ENCODE results near the gene CZIB.

The CZIB gene
- 28.6 to 42.4 (median 31.1) reads per million in 3 experiments for total RNA-seq

DNA sequence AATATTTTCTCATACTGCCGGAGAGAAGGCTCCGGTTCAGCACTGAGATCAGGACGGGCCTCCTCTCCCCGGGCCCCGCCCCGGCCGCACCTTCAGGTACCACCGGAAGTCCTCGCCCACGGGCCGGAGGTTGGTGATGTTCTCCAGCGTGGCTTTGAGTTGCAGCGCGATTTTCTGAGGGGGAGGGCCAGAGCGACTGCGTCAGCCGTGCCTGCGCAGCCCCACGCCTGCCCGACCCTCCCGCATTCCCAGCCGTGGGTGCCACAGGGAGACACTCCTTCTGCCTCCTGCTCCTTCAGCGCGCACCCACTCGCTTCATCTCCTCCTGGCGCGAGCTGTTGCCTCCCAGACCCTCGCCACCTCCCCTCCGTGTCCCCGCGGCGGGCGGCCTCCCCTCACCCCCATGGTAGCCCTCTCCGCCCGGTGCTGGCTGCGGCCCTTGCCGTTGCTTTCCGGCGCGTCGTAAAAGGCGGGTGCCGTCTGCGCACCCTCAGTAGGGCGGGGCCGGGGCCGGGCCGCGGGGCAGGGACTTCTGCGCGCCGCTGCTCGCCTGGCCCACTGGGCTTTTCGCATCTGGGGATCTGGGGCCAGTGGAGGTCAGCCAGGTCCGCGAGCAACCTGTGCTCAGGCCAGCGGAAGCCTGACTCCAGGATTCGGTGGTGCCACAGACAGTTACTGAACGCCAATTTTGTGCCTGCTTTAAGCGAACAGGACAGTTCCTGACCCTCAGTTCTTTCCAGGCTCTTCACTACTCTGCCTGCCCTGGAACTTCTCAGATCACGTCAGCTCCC, at the start of gene CZIB:
Gene CZIB (minus strand): TSS at position 464 of the 791 bp plus-strand sequence. CDS start 59 bp downstream, at position 405.
- DNase-seq = peak; percentile 90

DNA sequence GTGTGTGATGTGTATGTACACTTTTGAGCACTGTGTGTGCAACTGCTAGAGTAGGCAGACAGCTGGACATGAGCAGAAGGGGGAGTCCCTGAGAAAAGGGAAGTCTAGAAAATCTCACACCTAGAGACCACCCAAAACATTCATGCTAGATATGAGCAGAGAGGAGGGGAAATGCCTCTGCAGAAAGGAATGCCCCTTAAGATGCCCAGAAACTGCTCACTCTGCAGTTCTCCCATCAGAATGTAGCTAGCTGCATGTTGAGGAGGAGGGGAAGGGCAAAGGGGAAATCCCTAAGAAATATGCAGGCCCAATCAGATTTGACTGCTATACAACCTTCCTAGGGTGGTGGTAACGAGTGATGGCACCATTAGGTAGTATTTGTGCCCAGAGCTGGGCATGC, 49.7 kb upstream of the CZIB start:
- DNase-seq = no peak

DNA sequence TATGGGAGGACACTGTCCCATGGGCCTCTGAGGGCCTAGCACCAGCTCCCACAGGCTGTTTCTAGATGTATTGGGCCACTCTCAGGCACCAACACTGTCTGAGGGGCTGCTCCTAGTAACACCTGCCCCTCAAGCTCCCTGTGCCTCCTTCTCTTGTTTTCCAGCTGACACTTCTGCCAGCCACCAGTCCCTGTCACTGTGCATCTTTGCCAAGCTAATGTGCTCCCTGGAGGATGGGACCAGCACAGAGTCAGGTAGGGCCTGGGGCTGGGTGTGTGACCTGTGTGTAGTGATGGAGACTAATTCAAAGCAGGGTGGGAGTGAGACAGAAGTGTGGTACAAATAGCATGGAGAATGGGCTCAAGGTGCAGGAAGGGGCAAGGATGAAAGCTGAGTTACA, 47.3 kb upstream of the CZIB start:
- no peak for DNase-seq

DNA sequence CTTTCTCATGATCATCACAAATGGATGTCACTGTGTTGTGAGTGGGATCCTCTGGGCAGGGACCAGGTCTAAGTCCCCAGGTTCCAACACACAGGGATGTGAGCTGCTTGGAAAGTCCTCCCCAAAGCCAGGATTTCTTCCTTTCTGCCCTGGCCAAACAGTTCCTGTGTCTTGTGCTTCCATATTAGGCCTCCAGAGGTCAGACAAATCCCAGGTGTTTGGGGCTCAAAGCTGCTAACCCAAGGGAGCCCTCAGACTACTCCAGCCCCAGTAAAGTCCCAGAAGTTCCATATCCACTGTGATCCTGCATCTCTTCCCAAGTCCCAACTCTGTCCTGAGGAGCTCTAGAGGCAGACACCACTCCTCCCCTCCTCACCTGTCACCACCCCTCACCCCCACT, 45.6 kb upstream of the CZIB start:
- no peak for DNase-seq

DNA sequence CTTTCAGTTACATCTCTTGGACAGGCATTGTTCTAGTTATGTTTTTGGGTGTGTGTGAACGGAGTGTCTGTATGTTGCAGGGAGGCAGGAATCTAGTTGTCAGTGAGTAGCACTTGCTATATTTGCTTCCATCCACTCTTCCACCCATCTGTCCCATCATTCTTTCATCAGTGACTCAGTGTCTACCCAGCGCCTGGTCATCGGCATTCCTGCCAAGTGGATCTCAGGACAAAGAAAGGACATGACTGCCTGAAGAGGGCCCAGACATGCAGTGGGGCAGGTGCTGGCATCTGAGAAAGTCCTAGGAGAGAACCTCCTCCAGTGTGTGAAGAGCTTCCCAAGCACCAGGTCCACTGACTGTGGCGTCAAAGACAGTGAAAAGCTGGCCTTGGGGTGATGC, 45.1 kb upstream of the CZIB start:
- no peak for DNase-seq

DNA sequence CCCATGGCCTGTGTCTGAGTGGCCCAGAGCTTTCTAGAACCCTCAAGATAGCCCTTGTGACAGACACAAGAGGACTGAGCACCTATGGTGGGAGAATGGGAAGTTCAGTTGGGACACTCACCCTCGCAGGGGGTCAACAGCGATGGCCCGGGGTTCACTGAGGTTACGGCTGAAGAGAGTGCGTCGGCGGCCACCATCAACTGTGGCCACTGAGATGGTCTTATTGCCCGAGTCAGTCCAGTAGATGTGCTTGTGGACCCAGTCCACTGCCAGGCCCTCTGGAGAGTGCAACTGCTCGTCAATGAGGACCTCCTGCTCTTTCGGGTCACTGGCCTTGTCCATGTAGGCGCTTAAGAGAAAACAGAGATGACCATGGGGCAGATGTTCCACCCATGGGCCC, 43.6 kb upstream of the CZIB start:
- no peak for DNase-seq

DNA sequence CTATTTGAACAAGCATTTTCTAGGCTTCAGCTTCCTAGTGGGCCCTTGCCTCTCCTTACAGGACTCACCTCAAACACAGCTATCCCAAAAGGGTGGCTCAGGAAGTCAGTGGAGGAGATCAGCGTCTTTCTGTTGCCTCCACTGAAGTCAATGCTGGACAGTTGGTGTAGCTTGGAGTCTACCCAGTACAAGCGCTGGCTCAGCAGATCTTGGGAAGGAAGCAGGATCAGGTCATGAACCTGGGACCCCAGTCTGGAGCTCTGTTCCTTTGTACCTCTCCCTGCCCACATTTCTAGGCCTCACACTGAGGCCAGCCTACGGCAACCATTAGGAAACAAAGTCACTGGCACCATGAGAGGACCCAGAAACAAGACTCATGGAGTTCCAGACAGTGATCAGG, 41.6 kb upstream of the CZIB start:
- DNase-seq = no peak

DNA sequence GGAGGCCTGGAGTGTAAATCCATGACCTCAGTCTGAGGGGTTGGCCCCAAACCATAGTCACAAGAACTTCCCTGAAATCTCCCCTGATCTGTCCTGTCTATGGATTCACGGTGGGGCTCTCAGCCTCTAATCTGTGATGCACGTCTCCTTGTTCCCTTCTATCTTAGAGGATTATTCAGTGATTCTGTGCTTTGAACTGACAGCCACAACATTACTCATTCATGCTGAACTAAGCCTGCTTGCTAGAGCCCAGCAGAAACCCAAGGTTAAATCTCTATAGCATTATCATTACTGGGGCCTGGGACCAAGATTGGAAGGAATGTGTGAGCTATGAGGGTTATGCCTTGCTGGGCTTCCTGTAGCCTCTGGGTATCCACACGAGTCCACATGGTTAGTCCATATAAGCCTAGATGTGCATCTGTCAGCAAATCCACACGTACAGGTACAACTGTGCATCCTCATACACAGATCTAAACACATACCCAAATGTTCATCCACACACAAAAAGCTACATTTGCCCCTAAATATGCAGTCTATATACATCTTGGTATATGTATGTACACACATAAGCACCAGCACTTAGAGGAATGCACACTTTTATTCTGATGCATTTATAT, 40.3 kb upstream of the CZIB start:
- DNase-seq = no peak

DNA sequence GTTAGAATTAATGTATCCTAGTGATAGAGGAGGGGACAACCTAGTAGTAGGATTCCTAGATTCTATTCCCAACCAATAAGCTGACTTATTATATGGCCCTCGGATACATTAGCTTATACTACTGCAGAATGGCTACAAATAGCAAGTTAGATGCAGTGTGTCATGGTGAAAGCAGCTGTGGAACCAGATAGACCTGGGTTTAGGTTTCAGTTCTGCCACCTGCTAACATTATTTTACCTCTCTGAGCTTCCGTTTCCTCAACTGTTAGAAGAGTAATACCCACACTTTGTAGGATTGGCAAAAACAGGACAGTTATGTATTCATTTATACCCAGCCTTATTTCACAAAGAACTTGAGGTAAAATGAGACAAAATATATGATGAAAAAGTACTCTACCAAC, 39.5 kb upstream of the CZIB start:
- DNase-seq = no peak

DNA sequence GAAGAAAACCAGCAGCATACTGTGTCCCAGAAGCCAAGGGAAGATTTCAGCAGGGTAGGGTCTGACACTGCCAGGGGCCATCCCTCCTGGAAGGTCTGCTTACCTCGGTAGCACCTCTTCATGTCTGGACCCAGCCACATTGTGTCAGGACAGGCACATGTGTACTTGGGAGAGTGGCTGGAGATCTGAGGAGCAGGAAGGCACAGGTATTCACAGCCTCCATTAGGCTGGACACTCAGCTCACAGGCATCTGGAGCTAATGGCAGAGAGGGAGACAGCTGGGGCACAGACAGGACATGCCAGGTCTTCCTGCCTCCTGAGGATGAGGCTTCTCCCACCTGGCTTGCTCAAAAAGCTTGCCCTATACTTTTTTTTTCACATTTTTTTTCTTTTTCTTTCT, 37.8 kb upstream of the CZIB start:
- no peak for DNase-seq

DNA sequence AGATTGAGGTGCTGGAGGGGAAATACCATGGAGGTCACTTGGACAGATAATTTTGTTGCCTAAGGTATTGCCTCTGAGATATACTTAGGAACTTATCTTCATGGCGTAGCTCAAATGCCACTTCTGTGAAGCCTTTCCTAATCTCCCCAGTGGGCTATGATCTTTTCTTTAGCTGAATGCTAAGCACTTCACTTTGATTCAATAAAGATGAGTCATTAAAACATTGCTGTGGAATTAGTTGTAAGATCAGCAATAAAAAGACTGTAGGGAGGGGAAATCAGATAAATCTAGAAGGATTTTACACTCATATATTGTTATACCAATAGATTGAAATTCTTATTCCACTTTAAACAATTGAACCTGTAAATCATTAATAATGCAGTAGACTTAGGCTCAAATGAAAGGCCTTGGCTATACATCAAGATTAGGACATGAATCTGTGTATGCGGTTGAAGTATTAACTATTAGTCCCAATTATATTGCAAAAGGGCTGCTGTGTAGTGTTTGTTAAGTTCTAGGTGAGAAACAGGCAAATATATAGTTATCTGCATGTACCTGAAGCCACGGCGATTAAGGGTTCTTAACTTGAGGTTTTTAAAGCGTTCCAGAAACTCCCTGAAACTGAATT, 37.1 kb upstream of the CZIB start:
- no peak for DNase-seq

DNA sequence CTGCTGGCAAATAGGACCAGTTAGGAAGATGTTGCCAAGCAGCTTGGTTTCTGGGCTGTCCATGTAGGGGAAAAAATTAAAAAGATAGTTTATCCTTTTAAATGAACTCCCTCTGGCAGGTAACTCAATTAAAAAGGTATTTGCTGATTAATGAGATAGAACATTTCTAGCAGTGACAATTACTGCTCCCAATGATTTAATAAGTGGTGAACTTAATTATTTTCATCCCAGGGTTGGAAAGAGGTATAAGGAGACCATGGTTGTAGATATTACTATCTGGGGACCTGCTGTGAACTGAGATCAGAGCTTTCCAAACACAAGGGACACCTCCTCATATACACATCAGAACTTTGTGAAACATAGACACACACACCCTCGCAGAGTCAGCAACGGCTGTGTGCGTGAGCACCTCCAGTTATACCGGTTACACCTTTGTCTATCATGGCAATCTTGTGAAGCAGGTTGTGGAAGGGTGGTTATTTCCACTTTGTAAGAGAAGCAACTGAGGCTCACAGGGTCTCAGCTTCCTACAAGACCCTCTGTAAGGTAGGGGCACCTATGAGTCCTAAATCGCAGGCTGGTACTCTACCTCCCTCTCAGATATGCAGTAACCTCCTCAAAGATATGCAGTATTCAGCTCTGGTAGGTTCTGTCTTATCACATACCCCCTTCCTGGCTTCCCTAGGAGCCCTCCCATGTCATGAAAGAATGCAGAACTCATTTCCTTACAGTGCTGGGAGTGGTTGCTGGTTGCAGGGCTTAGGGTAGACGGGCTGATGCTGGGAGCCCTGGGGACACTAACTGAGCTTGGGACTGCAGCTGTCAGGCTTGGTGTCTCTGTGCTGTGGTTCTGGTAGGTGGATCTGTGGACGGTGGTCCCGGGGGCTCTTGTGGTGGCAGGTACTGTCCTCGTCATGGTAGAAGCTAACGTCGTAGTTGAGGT, 36.3 kb upstream of the CZIB start:
- DNase-seq = no peak

DNA sequence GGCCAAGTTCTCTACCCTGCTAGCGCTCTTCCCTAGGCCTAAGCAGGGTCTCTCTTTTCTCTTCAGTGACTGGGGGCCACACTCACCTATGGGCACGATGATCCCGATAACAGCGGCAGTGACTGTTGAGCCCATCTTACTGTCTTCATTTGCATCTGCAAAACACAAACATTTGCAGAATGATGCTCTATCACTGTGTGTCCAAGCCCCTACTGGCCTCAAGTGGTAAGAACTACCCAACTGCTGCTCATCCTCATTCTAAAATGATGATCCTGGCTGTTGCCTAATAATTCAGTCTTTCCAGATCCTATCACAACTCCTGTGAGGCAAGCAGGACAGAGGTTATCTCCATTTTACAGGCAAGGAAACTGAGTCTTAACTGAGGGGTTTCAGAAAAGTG, 34.6 kb upstream of the CZIB start:
- DNase-seq = no peak

DNA sequence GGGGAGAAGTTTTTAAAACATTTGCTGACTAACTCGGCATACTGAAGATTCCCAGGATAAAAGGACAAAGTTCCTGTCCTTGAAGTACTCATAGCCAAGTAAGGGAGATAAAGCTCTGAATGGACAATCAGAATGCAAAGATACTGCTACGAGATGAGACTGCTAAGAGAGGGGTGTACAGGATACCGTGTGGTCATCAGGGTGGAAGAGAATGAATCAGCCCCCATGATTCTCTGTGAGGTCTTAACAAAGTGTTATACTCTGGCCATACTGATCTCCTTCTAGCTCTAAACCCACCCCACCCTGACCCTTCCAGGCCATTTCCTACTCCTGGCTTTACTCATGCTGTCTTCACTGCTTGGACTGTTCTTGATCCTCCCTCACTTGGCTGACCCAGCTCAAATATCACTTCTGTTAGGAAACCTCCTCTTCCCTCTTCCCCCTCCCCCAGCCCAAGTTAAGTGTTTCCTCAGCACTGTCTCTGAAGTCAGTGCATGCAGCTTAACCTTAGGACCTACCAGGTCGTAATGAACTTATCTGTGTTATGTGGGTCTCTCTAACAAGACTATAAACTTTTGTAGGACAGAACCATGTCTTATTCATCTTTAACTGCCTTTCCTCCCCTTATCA, 33.7 kb upstream of the CZIB start:
- no peak for DNase-seq

DNA sequence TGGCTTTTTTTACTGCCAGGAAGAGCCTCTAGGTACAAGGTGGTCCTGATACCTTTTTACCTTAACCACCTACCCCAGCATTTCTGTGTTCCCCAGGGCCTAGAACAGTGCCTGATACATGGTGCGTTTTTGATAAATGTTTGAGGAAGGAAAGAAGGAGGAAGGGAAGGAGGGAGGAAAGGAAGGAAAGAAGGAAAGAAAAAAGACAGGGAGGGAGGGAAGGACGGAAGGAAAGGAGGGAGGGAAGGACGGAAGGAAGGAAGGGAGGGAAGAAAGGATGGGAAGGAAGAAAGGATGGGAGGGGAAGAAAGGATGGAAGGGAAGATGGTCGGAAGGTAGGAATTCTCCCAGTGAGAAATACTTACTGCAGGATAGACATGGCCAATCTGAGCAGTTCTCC, 29.9 kb upstream of the CZIB start:
- DNase-seq = no peak

DNA sequence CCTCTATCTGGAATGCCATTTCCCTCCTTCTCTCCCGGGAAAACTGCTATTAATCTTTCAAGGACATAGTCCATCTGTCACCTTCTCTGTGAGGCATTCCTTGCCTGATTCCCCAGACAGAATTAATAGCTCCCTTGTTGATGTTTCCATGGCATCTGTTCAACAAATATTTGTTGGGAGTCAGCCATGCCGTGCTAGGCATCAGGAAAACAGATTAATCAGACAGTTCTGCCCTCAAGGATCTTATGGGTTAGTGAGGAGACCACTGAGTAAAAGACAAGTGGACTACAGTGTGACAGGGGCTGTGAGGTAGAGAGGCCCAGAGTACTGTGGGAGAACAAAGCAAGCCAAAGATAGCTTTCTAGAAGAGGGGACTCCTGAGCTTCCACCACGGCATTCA, 29.3 kb upstream of the CZIB start:
- DNase-seq = no peak

DNA sequence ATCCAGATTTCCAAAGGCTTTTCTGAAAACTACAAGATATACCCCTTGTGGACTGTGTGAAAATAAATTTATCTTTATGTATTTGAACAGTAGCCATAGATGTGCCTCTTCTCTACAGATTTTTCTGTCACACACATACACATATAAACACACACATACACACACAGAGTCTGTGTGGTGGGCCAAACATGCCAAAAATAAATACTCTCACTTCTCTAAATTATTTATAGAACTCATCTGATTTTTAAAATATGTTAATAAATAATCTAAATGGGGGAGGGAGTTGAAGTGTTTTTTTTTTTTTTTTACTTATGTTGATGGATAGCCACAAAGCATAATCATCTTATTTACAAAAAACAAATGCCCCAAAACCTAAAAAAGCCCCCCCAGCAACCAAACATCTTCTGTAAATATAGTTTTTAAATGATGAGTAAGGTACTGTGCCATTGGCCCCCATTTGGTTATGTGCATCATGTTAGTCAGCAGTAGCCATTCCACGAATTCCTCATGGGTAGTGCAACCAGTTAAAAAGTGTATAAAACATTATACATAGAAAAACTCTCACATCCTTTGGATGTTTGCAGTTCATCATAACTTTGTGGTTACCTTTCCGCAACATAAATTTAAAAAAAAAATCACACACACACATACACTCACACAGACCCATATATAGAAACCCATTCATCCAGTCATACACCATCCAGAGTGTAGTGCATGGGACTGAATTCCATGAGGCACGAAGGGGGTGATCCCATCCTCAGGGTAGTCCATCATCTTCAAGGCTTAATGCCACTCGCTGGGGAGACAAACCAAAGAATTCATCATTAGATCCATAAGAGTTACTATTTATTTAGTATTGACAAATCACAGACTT, 26.1 kb upstream of the CZIB start:
- DNase-seq = no peak

DNA sequence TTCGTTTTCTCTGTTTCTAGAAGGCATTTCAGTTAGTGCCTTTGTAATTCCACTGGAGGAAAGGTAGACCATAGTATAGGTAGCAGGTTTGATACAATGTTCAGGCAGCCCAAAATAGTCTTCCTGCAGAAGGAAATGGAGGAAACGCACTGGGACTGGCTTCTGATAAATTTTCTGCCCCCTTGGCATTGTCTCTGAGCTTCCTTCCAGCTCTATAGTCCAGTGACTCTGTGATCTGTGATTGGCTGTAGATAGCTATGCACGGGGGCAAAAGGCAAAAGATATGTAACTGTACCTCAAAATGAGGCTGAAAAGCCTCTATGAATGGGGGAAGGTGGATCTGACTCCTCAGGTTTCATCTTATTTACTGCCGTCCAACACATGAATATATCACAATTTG, 23.7 kb upstream of the CZIB start:
- no peak for DNase-seq

DNA sequence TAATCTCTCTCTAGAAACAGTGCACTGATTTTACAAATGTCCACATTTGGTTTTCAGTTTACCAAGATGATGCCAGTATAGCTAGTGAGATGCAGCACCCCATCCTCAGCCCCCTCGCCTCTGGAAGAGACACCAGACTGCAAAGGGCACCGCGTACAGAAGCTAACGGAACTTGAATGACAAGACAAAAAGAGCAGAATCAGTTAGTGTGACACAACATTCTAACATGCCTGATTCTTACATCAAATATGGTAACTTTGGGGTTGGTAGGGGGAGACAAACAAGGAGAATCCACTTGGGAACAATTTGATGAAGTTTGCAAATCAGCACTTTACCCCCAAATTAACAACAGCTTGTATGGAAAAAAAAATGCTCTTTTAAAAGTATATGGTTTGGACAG, 21.9 kb upstream of the CZIB start:
- DNase-seq = no peak

DNA sequence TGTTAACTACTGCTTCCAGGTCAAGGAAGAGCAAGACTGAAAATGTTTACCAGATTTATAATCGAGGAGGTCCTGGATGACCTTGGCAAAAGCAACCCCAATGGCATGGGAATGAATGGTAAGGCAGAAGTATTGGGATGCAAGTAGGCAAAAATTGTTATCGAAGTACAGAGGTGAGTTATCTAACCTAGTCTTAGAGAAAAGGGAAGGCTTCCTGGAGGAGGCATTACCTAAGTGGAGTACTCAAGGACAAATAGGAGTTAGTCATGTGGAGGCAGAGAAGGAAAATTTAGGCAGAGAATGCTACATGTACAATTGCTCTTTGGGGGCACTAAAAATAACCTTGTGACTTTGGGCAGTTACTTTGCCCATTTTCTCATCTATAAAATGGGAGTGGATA, 21.4 kb upstream of the CZIB start:
- DNase-seq = no peak
